Heart left ventricle (tissue), 16 donors: ENCODE results near the gene NABP2. TPM values are rescaled to one million over a fixed set of nuclear protein-coding genes. Genes with fewer than 3 reads are reported as not detected.
A peak's percentile ranks its signal among the peaks of the same experiment; 100 is the strongest.

Experiments
- ATAC-seq, 4 donors: fragments of 200-7000 bp; cut with Tn5 transposase; one replicate each; pipeline ENCODE4 v1.9.1; 2020 to 2022; ENCODE audit warnings: moderate library complexity in 4 of 4, mild to moderate bottlenecking in 3 of 4, moderate number of reproducible peaks in 1 of 4
- DNase-seq, 5 donors: peaks; one replicate each; pipeline ENCODE4 v3.0.0-alpha.2; 2020
- H3K27ac ChIP-seq, 12 donors: fragments of 200-600 bp; sonication (generic) in 4 of 12; one replicate each; pipeline versions ENCODE4 v1.5.0 to v1.8.0; 2016 to 2022; ENCODE audit warnings: mild to moderate bottlenecking in 2 of 12
- H3K27me3 ChIP-seq, 9 donors: fragments of 200-600 bp; sonication (generic) in 2 of 9; one replicate each; pipeline versions ENCODE4 v1.5.1 to v1.8.0; 2016 to 2022; ENCODE audit warnings: mild to moderate bottlenecking in 3 of 9
- H3K36me3 ChIP-seq, 9 donors: fragments of 200-600 bp; sonication (generic) in 2 of 9; one replicate each; pipeline versions ENCODE4 v1.5.0 to v1.8.0; 2018 to 2022; ENCODE audit warnings: mild to moderate bottlenecking in 2 of 9
- H3K4me1 ChIP-seq, 12 donors: fragments of 200-600 bp; sonication (generic) in 4 of 12; one replicate each; pipeline versions ENCODE4 v1.5.0 to v1.8.0; 2016 to 2022; ENCODE audit warnings: mild to moderate bottlenecking in 3 of 12
- H3K4me3 ChIP-seq, 12 donors: fragments of 200-600 bp; sonication (generic) in 4 of 12; one replicate each; pipeline versions ENCODE4 v1.5.0 to v1.8.0; 2017 to 2022; ENCODE audit warnings: mild to moderate bottlenecking in 9 of 12, moderate library complexity in 4 of 12
- H3K9me3 ChIP-seq, 12 donors: fragments of 200-600 bp; sonication (generic) in 4 of 12; one replicate each; pipeline versions ENCODE4 v1.5.0 to v1.8.0; 2016 to 2022; ENCODE audit warnings: mild to moderate bottlenecking in 1 of 12
- CTCF ChIP-seq, 12 donors: fragments of 200-600 bp; sonication (generic) in 4 of 12; IDR thresholded peaks; one replicate each; pipeline versions ENCODE4 v1.5.0 to v1.8.0; 2018 to 2022; ENCODE audit warnings: antibody characterized with exemption in 12 of 12, mild to moderate bottlenecking in 5 of 12
- POLR2A ChIP-seq, 2 donors: fragments of 450-650 bp; IDR thresholded peaks; one replicate each; pipeline ENCODE4 v1.6.1; 2017; ENCODE audit warnings: antibody characterized with exemption in 2 of 2, mild to moderate bottlenecking in 2 of 2, moderate library complexity in 2 of 2
- WGBS, 4 donors: extraction: QIAGEN DNeasy Blood & Tissue Kit in 2 of 4; methylation state at CpG; one replicate each; pipeline versions ENCODE4 v1.1.5 to v1.1.7; 2013 to 2018; 5-methylcytosine and 5-hydroxymethylcytosine counted together
- intact Hi-C, 10 donors: fragments of 100-400 bp; cut with DNase I; formaldehyde crosslinking; loops; one replicate each; pipeline versions ENCODE4 v1.11.1 to v1.14.2; 2022
- polyA plus RNA-seq, 2 donors: library from polyadenylated mRNA; stranded (reverse); fragments of 200-250 nt; gene quantifications; one replicate each; pipeline ENCODE4 v1.2.3, GENCODE V29; 2013
- total RNA-seq, 9 donors: library from RNA; depleted of rRNA in 2 of 9; stranded (reverse); fragments of >200 nt in 2 of 9; fragmentation: NEBNext Ultra II Directional in 3 of 9; extraction: Animal tissue kit (Norgen Biotek cat#: 25700) in 3 of 9; gene quantifications; one replicate each; pipeline versions ENCODE4 v1.1.0 to v1.2.4, GENCODE V29; 2016 to 2023
- donor health status: ischemic (EF 13 %, LVEDD 7.1; RV severe dilation, severe dysfunction).
- donor health status: healthy with polysubstance abuse.
- donor health status: DM: no; HTN: yes; CAD: no.
- donor health status: DM: no; HTN: no; CAD: no.
- donor health status: ischemic (EF 25% LVEDD 6.9; RV normal size, moderate dysfunction).
- donor health status: ischemic (EF 25% LVEDD 5.7; RV mildly dilated, moderate dysfunction).
- donor health status: healthy.
- donor health status: DM: yes; HTN: yes; CAD: no.
- donor health status: ischemic (EF 35%, LVEDD 5.7; RV mildly dilated, moderate dysfunction).
- donor health status: nonischemic (EF 11% LVEDD 7.7; RV severe dilation, severe dysfunction).
- donor health status: DM: yes; HTN: yes; CAD: no.
- donor health status: PGD.
- donor health status: ischemic (EF 29% LVEDD 5.4; RV normal size, mild dysfunction).
- donor health status: nonischemic (EF 23%, LVEDD 6.1; RV moderate dilation, normal function).

Gene NABP2
- total and polyA plus RNA-seq, 11 donors: 14.8 to 30.1 (median 20.7) TPM

GRCh38 chr12:56248711-56249110 is 24.6 kb downstream of the NABP2 start:
- TF ChIP-seq POLR2A (IDR thresholded peaks at IDR 0.05): no peak
- TF ChIP-seq CTCF (IDR thresholded peaks at IDR 0.05): no peak
- peaks cover 4 to 100% (median 100%) of the 10 kb centered on the region in 9 donors for H3K36me3 ChIP-seq
- intact Hi-C loops: no loop called here
- peaks cover 0 to 12% (median 6%) of the 10 kb centered on the region in 12 donors for H3K4me1 ChIP-seq
- DNase-seq (peak in 2 of 5 donors; percentile 15 to 48), ATAC-seq (no peak)
- H3K4me3 ChIP-seq: no peak overlapping the region
- H3K27ac ChIP-seq: no peak overlapping the region
- H3K27me3 ChIP-seq: no peaks in the 10 kb centered on the region
- no peaks in the 10 kb centered on the region for H3K9me3 ChIP-seq
- WGBS, 4 donors: 91 to 96% (median 92%) methylated on average over 4 to 8 of the region's 8 CpGs

GRCh38 chr12:56252649-56253048 is 28.5 kb downstream of the NABP2 start:
- no peak overlapping the region for H3K4me3 ChIP-seq
- H3K27me3 ChIP-seq: no peaks in the 10 kb centered on the region
- TF ChIP-seq POLR2A (IDR thresholded peaks at IDR 0.05) (no peak), CTCF (IDR thresholded peaks at IDR 0.05) (no peak)
- no peaks in the 10 kb centered on the region for H3K9me3 ChIP-seq
- intact Hi-C loops: no loop called here
- DNase-seq: no peak
- peaks cover 5 to 20% (median 16%) of the 10 kb centered on the region in 12 donors for H3K4me1 ChIP-seq
- ATAC-seq: no peak
- peaks cover 4 to 94% (median 88%) of the 10 kb centered on the region in 9 donors for H3K36me3 ChIP-seq
- WGBS, 4 donors: 95 to 98% (median 96%) methylated on average over 3 of the region's 3 CpGs
- no peak overlapping the region for H3K27ac ChIP-seq

GRCh38 chr12:56253091-56253490 is 28.9 kb downstream of the NABP2 start:
- H3K36me3 ChIP-seq: peaks cover 4 to 89% (median 84%) of the 10 kb centered on the region in 9 donors
- H3K27ac ChIP-seq: no peak overlapping the region
- H3K4me1 ChIP-seq: peaks cover 5 to 21% (median 16%) of the 10 kb centered on the region in 12 donors
- intact Hi-C loops: no loop called here
- no peaks in the 10 kb centered on the region for H3K27me3 ChIP-seq
- ATAC-seq (no peak), DNase-seq (no peak)
- WGBS, 4 donors: 89 to 94% (median 91%) methylated on average over 9 to 11 of the region's 11 CpGs
- no peak for TF ChIP-seq CTCF (IDR thresholded peaks at IDR 0.05)
- TF ChIP-seq POLR2A (IDR thresholded peaks at IDR 0.05): no peak
- no peak overlapping the region for H3K4me3 ChIP-seq
- H3K9me3 ChIP-seq: no peaks in the 10 kb centered on the region

- peaks cover 0 to 64% (median 58%) of the 10 kb centered on the region in 9 donors for H3K36me3 ChIP-seq
- no peak overlapping the region for H3K27ac ChIP-seq
- peaks cover 5 to 29% (median 23%) of the 10 kb centered on the region in 12 donors for H3K4me1 ChIP-seq
- no peak overlapping the region for H3K4me3 ChIP-seq
- peak in 1 of 5 donors; percentile 7 for DNase-seq
- ATAC-seq: no peak
- no peak for TF ChIP-seq CTCF (IDR thresholded peaks at IDR 0.05)
- 86 to 90% (median 87%) methylated on average over 7 of the region's 7 CpGs for WGBS, 4 donors
- no peaks in the 10 kb centered on the region for H3K27me3 ChIP-seq
- intact Hi-C loops: loop anchor here in 4 of 10 donors (5.0 kb wide), 1 partner anchor 33 kb away; the partner anchor contains the start of genes NABP2 (in 4 of the 4) and RNF41 (in 4 of the 4)
- H3K9me3 ChIP-seq: no peaks in the 10 kb centered on the region
Observed at GRCh38 chr12:56255671-56256070, 31.5 kb downstream of the NABP2 start.
